Measurements from ENCODE around the gene MLLT6. TPM values are rescaled to one million over a fixed set of nuclear protein-coding genes. Genes with fewer than 3 reads are reported as not detected.

The MLLT6 gene
- total and polyA plus RNA-seq, 2 of the 13 experiments (the other 11 are each of a cell fraction or from before 2014, with no cell fraction given): 50.7 to 69.5 TPM

- TF ChIP-seq ZNF770 (CRISPR knock-in tag; IDR thresholded peaks at IDR 0.05) (peak; percentile 33; the same call in 1 of the 2 replicates), NFE2L2 (IDR thresholded peaks at IDR 0.05; ENCODE audit: low read length) (no peak), NR2F1 (CRISPR knock-in tag; IDR thresholded peaks at IDR 0.05) (no peak), GATAD2A (CRISPR knock-in tag; IDR thresholded peaks at IDR 0.05) (0 out of 2 replicates have a peak, but pooled peaks have one; percentile 11), ZC3H13 (CRISPR knock-in tag; IDR thresholded peaks at IDR 0.05) (no peak), ATF6 (CRISPR knock-in tag; conservative IDR thresholded peaks at IDR 0.05) (no peak), ZNF646 (CRISPR knock-in tag; IDR thresholded peaks at IDR 0.05) (no peak), HDAC2 (CRISPR knock-in tag; IDR thresholded peaks at IDR 0.05) (no peak), LBX2 (CRISPR knock-in tag; IDR thresholded peaks at IDR 0.05; ENCODE audit: borderline replicate concordance) (peak; percentile 65; the same call in 1 of the 2 replicates), MYC (CRISPR knock-in tag; IDR thresholded peaks at IDR 0.05; ENCODE audit: borderline replicate concordance) (peak; percentile 61), ATF7-NPFF (CRISPR knock-in tag; IDR thresholded peaks at IDR 0.05; ENCODE audit: low read depth) (peak; percentile 75), ZNF558 (CRISPR knock-in tag; IDR thresholded peaks at IDR 0.05; ENCODE audit: borderline replicate concordance) (0 out of 2 replicates have a peak, but pooled peaks have one; percentile 26), ZNF101 (CRISPR knock-in tag; IDR thresholded peaks at IDR 0.05; ENCODE audit: borderline replicate concordance, low read depth) (no peak), NCOR1 (IDR thresholded peaks at IDR 0.05; ENCODE audit: borderline replicate concordance, low read length) (no peak), HIC2 (CRISPR knock-in tag; IDR thresholded peaks at IDR 0.05; ENCODE audit: low read depth) (no peak; the same call in 1 of the 2 replicates)
These were observed 24.9 kb downstream of the MLLT6 start, which contains the start of gene CISD3 (continued) for GRCh38 chr17:38729886-38730525.

Data from HepG2 (cell line).